Measurements from ENCODE around the gene PBLD. TPM values are rescaled to one million over a fixed set of nuclear protein-coding genes. Genes with fewer than 3 reads are reported as not detected.
"Not testable (repeated sequence)": the region's sequence is repeated elsewhere in the genome, so short reads cannot be mapped to it uniquely, and the experiment has no call there.

The PBLD gene
- total and polyA plus RNA-seq, 5 experiments from 2014 or later, result 0.93 to 2.2 (median 1.3) TPM

- peak overlapping the region in 1 of 10 donors; percentile 79 for H3K4me3 Mint-ChIP-seq
- POLR2A ChIA-PET, result interaction anchor here (0.7 kb wide), 1 partner anchor 444 kb away, joined by 8 read pairs; the partner anchor contains the start of gene SIRT1
- H3K27me3 Mint-ChIP-seq, result peaks cover 0 to 6% (median 1%) of the 10 kb centered on the region in 5 donors
- ATAC-seq (no peak), DNase-seq (no peak)
- peaks cover 11 to 31% (median 23%) of the 10 kb centered on the region in 4 donors for H3K4me1 Mint-ChIP-seq
- peaks cover 0 to 4% (median 0%) of the 10 kb centered on the region in 9 donors for H3K9me3 Mint-ChIP-seq
- H3K36me3 Mint-ChIP-seq, result peaks cover 0 to 3% (median 3%) of the 10 kb centered on the region in 3 donors
- H3K27ac Mint-ChIP-seq, result peak overlapping the region in 1 of 10 donors; percentile 66
Observed at GRCh38 chr10:68327889-68328786, 4.6 kb downstream of the PBLD start.

GRCh38 chr10:68324396-68324795 lies 8.3 kb downstream of the PBLD start:
- H3K9me3 Mint-ChIP-seq, DNase-seq, ATAC-seq, H3K4me3 Mint-ChIP-seq, H3K4me1 Mint-ChIP-seq, H3K27me3 Mint-ChIP-seq, H3K36me3 Mint-ChIP-seq, H3K27ac Mint-ChIP-seq, POLR2A ChIA-PET: not testable (repeated sequence)

DNA sequence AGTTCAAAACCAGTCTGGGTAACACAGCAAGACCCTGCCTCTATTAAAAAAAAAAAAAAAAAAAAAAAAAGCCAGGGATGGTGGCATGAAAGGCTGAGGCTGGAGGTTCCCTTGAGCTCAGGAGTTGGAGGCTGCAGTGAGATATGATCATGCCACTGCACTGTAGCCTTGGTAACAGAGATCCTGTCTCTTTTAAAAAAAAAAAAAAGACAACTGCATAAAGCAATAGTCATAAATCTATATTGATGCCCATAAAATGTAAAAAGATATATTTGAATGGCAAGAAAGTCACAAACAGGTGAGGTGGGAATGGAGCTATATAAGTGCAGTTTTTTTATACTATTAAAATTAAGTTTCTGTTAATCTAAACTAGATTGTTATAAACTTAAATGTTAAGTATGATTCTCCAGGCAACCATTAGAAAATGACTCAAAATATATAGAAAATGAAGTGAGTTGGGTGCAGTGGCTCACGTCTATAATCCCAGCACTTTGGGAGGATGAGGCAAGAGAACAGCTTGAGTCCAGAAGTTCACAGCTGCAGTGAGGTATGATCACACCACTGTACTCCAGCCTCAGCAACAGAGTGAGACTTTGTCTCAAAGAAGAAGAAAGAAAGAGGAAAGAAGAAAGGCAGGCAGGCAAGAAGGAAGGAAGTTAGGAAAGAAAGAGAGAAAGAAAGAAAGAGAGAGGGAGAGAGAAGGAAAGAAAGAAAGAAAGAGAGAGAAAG lies 14.2 kb downstream of the PBLD start:
- ATAC-seq, result no peak
- H3K36me3 Mint-ChIP-seq, result peaks cover 0 to 10% (median 0%) of the 10 kb centered on the region in 3 donors
- POLR2A ChIA-PET, result interaction anchor here (0.6 to 1.7 kb wide), 2 partner anchors 13 to 290 kb away, joined by 3 to 11 read pairs; partner anchors contain the start of gene HNRNPH3

DNA sequence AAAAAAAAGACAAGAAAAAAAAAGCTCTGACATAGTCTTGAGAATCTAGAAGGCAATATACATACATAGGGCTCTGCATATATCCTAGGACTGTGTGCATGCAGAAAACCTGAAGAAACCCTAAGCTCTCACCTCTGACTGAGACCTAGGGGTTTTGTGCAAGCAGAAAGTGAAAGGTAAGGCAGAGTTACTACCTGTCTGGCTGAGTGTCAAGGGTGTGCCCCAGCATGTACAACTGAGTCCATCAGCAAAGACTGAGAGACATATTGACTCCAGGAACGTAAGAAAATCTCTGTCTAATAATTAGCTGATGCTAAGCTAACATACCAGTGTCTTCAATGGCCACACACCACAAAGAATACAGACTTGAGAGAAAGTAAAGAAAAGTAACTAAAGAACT lies 17.1 kb downstream of the PBLD start:
- Mint-ChIP-seq H3K4me3 (peak overlapping the region in 1 of 10 donors; percentile 38), H3K9me3 (peaks cover 0 to 18% (median 7%) of the 10 kb centered on the region in 9 donors), H3K4me1 (peaks cover 8 to 11% (median 9%) of the 10 kb centered on the region in 4 donors), H3K27ac (peak overlapping the region in 4 of 10 donors; percentile 3 to 69 (median 32)), H3K36me3 (peaks cover 0 to 10% (median 0%) of the 10 kb centered on the region in 3 donors), H3K27me3 (peaks cover 0 to 2% (median 0%) of the 10 kb centered on the region in 5 donors)
- no peak for DNase-seq
- no peak for ATAC-seq
- POLR2A ChIA-PET, result interaction anchor here (0.8 to 4.4 kb wide), 3 partner anchors 14 to 430 kb away, joined by 4 to 42 read pairs (median 5); partner anchors contain the start of genes HNRNPH3 and PBLD

More for the DNA sequence above, 14.2 kb downstream of the PBLD start:
- peaks cover 0 to 18% (median 7%) of the 10 kb centered on the region in 9 donors for H3K9me3 Mint-ChIP-seq
- DNase-seq, result no peak
- peaks cover 8 to 11% (median 9%) of the 10 kb centered on the region in 4 donors for H3K4me1 Mint-ChIP-seq
- no peak overlapping the region for H3K4me3 Mint-ChIP-seq
- peaks cover 0 to 2% (median 0%) of the 10 kb centered on the region in 5 donors for H3K27me3 Mint-ChIP-seq
- peak overlapping the region in 1 of 10 donors; percentile 1 for H3K27ac Mint-ChIP-seq

GRCh38 chr10:68314930-68315329 lies 17.8 kb downstream of the PBLD start:
- POLR2A ChIA-PET, result interaction anchor here (0.6 to 4.4 kb wide), 4 partner anchors 15 to 429 kb away, joined by 3 to 42 read pairs (median 4); partner anchors contain the start of genes HNRNPH3 and PBLD
- Mint-ChIP-seq H3K4me3 (peak overlapping the region in 1 of 10 donors; percentile 72), H3K27ac (peak overlapping the region in 4 of 10 donors; percentile 2 to 95 (median 45)), H3K4me1 (peaks cover 8 to 11% (median 9%) of the 10 kb centered on the region in 4 donors), H3K9me3 (peaks cover 0 to 18% (median 7%) of the 10 kb centered on the region in 9 donors)
- not testable (repeated sequence) for H3K27me3 Mint-ChIP-seq, ATAC-seq, DNase-seq, H3K36me3 Mint-ChIP-seq

GRCh38 chr10:68310531-68310930 lies 22.2 kb downstream of the PBLD start:
- H3K27me3 Mint-ChIP-seq, result peaks cover 0 to 2% (median 0%) of the 10 kb centered on the region in 5 donors
- peak overlapping the region in 1 of 10 donors; percentile 24 for H3K27ac Mint-ChIP-seq
- ATAC-seq, result no peak
- H3K9me3 Mint-ChIP-seq, result peaks cover 0 to 2% (median 0%) of the 10 kb centered on the region in 9 donors
- POLR2A ChIA-PET, result no interaction called here
- no peak overlapping the region for H3K4me3 Mint-ChIP-seq
- no peak for DNase-seq
- H3K36me3 Mint-ChIP-seq, result peaks cover 0 to under 1% (median 0%) of the 10 kb centered on the region in 3 donors
- peaks cover 3 to 8% (median 8%) of the 10 kb centered on the region in 4 donors for H3K4me1 Mint-ChIP-seq

DNA sequence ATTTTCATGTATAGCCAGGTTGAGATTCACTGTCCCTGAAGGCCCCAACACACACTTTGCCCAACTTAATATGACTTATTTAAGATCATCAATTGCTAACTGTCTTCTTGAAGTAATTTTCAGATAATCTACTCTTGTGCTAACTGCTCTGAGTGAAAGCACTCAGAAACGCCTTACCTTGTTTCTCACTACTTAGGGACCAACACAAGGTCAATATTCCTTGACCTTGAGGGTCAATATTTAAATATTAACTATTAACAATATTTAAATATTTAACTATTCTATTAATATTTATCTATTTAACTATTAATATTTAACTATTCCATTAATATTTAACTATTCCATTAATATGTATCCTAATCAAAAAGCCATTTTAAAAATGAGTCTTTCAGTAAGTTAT lies 26.9 kb downstream of the PBLD start:
- Mint-ChIP-seq H3K36me3 (no peaks in the 10 kb centered on the region), H3K27me3 (no peaks in the 10 kb centered on the region), H3K9me3 (no peaks in the 10 kb centered on the region), H3K27ac (no peak overlapping the region), H3K4me1 (peaks cover 0 to 13% (median 0%) of the 10 kb centered on the region in 4 donors), H3K4me3 (no peak overlapping the region)
- ATAC-seq, result no peak
- POLR2A ChIA-PET, result no interaction called here
- DNase-seq, result no peak

DNA sequence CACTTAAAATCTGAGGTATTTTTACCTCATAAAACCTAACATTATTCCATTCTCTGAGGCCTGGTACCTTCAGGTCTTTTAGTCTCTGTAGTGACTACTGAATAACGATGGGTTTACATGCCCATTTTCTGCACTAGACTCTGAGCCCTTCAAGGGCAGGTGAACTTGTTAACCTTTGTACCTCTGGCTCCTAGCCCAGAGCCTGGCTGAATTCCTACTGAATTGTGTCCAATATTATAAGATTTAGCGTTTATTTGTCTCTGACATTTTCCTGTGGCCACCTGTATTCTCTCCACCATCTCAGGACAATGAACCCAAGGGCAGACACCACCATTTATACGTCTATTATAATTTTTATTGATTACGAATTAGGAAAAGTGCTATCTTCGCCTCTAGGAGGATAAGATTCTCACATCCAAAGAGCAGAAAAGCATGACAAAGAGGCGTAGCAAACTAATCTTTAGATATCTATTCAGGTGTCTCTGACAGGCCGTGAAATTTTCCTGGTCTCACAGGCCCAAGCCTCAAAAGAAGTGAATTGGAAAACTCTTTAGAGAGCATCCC lies 28.8 kb downstream of the PBLD start:
- Mint-ChIP-seq H3K4me1 (peaks cover 0 to 24% (median 0%) of the 10 kb centered on the region in 4 donors), H3K9me3 (no peaks in the 10 kb centered on the region), H3K27ac (no peak overlapping the region), H3K4me3 (no peak overlapping the region), H3K27me3 (no peaks in the 10 kb centered on the region), H3K36me3 (no peaks in the 10 kb centered on the region)
- no peak for ATAC-seq
- no peak for DNase-seq
- POLR2A ChIA-PET, result interaction anchor here (1.2 kb wide), 1 partner anchor 28 kb away, joined by 7 read pairs; the partner anchor contains the start of gene HNRNPH3

DNA sequence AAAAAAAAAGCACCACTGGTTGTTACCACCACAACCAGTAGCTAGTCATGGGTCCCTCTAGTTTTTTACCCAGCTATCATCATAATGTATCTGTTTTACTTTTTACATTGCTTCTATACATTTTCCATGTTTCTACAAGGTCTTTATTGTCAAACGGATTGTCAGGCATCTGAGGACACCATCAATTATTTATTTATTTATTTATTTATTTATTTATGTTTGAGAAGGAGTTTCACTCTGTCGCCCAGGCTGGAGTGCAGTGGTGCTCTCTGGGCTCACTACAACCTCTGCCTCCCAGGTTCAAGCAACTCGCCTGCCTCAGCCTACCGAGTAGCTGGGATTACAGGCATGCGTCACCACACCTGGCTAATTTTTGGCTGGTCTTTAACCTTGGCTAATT lies 29.9 kb downstream of the PBLD start:
- Mint-ChIP-seq H3K27me3 (no peaks in the 10 kb centered on the region), H3K9me3 (no peaks in the 10 kb centered on the region), H3K4me3 (no peak overlapping the region), H3K36me3 (no peaks in the 10 kb centered on the region), H3K27ac (no peak overlapping the region), H3K4me1 (peaks cover 0 to 24% (median 0%) of the 10 kb centered on the region in 4 donors)
- DNase-seq, result no peak
- POLR2A ChIA-PET, result interaction anchor here (0.8 to 1.2 kb wide), 2 partner anchors 28 to 29 kb away, joined by 4 to 7 read pairs; partner anchors contain the start of gene HNRNPH3
- no peak for ATAC-seq

DNA sequence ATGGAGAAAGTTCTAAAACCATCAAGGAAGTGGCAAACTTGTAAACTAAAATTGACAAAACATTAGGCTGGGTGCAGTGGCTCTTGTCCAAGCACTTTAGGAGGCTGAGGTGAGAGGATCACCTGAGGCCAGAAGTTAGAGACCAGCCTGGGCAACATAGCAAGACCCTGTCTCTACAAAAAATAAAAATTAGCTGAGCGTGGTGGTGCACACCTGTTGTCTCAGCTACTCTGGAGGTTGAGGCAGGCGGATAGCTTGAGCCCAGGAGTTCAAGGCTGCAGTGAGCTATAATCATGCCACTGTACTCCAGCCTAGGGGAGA lies 30.3 kb downstream of the PBLD start:
- Mint-ChIP-seq H3K27me3 (no peaks in the 10 kb centered on the region), H3K4me1 (peaks cover 0 to 24% (median 0%) of the 10 kb centered on the region in 4 donors), H3K27ac (no peak overlapping the region), H3K36me3 (no peaks in the 10 kb centered on the region), H3K4me3 (no peak overlapping the region), H3K9me3 (no peaks in the 10 kb centered on the region)
- DNase-seq, result no peak
- no peak for ATAC-seq
- POLR2A ChIA-PET, result interaction anchor here (0.8 to 1.2 kb wide), 3 partner anchors 28 to 29 kb away, joined by 4 to 7 read pairs (median 4); partner anchors contain the start of gene HNRNPH3

DNA sequence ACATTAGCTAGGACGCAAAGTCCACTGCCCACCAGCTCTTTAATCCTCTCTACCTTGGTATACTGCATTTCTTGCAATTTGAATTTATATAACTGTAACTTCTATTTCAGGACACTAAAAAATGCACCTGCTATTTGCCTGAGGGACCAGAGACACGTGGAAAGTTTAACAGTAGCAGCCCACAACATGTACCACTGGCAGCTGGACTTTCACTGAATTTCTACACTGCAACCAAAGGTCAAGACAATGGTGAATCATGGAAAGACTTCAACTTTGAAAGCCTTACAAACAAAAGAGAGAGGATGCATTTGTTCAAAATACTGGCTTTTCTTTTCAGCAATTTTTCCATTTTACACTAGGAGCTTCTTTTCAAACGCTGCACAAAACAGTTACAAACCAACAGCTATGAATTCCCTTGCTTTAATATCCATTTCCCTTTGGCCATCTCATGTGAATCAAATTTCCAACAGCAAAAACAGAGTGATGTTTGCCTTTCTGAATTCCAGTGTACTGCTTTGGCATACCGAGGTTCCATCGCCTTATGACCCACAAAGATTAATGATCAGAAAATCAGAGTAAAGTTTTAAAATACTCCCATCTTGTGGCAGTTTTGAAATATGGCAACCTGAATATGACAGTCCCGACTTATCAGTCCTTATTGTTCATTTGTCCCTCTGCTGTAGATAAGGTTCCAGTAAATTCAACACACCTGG lies 30.8 kb downstream of the PBLD start:
- POLR2A ChIA-PET, result interaction anchor here (1.1 kb wide), 1 partner anchor 30 kb away, joined by 4 read pairs; the partner anchor contains the start of gene HNRNPH3
- H3K9me3 Mint-ChIP-seq, result no peaks in the 10 kb centered on the region
- peaks cover 0 to 24% (median 0%) of the 10 kb centered on the region in 4 donors for H3K4me1 Mint-ChIP-seq
- H3K27ac Mint-ChIP-seq, result peak overlapping the region in 1 of 10 donors; percentile 32
- H3K27me3 Mint-ChIP-seq, result no peaks in the 10 kb centered on the region
- no peak overlapping the region for H3K4me3 Mint-ChIP-seq
- no peaks in the 10 kb centered on the region for H3K36me3 Mint-ChIP-seq
- ATAC-seq (peak in 1 of 2 donors; percentile 53), DNase-seq (peak in 3 of 10 donors; percentile 22 to 25 (median 22))

Measured in naive thymus-derived CD8-positive, alpha-beta T cell (primary cell).